ENCODE data around the gene ATOH7. TPM values are rescaled to one million over a fixed set of nuclear protein-coding genes. Genes with fewer than 3 reads are reported as not detected.

Gene ATOH7
- total RNA-seq, 1 experiment from 2014 or later: not detected

GRCh38 chr10:68275600-68276126 is 43.8 kb upstream of the ATOH7 start:
- H3K4me1 ChIP-seq (ENCODE audit: control insufficient read depth in 1 of 2, insufficient read depth in 2 of 2, low read length in 2 of 2): no peaks in the 10 kb centered on the region
- TF ChIP-seq SRF (IDR thresholded peaks at IDR 0.05; ENCODE audit: low read depth) (no peak), ATF3 (IDR thresholded peaks at IDR 0.05) (no peak), SIN3A (IDR thresholded peaks at IDR 0.05; ENCODE audit: low read depth) (no peak), POLR2AphosphoS5 (IDR thresholded peaks at IDR 0.05; ENCODE audit: low read depth, low read length) (no peak), SP1 (IDR thresholded peaks at IDR 0.05; ENCODE audit: low read depth) (no peak), RAD21 (IDR thresholded peaks at IDR 0.05; ENCODE audit: low read depth) (no peak), ELF1 (IDR thresholded peaks at IDR 0.05; ENCODE audit: borderline replicate concordance, low read depth) (no peak), POLR2A (IDR thresholded peaks at IDR 0.05; ENCODE audit: borderline replicate concordance, extremely low read depth, insufficient read depth, insufficient read length) (no peak), CEBPB (IDR thresholded peaks at IDR 0.05; ENCODE audit: low read depth) (no peak), YY1 (IDR thresholded peaks at IDR 0.05; ENCODE audit: extremely low read depth, insufficient replicate concordance, low read depth, low read length) (no peak), FOSL1 (IDR thresholded peaks at IDR 0.05; ENCODE audit: low read depth) (no peak), MAX (IDR thresholded peaks at IDR 0.05) (no peak), TCF7L2 (IDR thresholded peaks at IDR 0.05; ENCODE audit: borderline replicate concordance, extremely low read depth, insufficient read depth, insufficient read length) (no peak), REST (IDR thresholded peaks at IDR 0.05; ENCODE audit: low read depth) (no peak), CTCF (IDR thresholded peaks at IDR 0.05 in 2 of 3, conservative IDR thresholded peaks at IDR 0.05 in 1 of 3; ENCODE audit: borderline replicate concordance in 1 of 3, insufficient read depth in 1 of 3, low read depth in 2 of 3, low read length in 2 of 3) (no peak), ZNF274 (IDR thresholded peaks at IDR 0.05; ENCODE audit: low read depth, low read length) (no peak), JUND (IDR thresholded peaks at IDR 0.05) (no peak)
- intact Hi-C loops (cut with micrococcal nuclease): no loop called here
- H3K9ac ChIP-seq (ENCODE audit: low read length): no peak overlapping the region
- ChIA-PET RAD21 (ENCODE audit: low non-redundant PET in 1 of 2, low total read pairs in 2 of 2, uncharacterized antibody in 2 of 2, unreplicated experiment in 2 of 2) (no interaction called here), POLR2A (interaction anchor here (0.6 kb wide), 2 partner anchors 483 to 654 kb away, joined by 3 read pairs; no protein-coding TSS in a partner anchor), CTCF (no interaction called here)
- H3K79me2 ChIP-seq (ENCODE audit: insufficient read depth, low read length): no peaks in the 10 kb centered on the region
- H3K4me2 ChIP-seq (ENCODE audit: low read length): no peak overlapping the region
- H3K36me3 ChIP-seq (ENCODE audit: control insufficient read depth in 1 of 2, insufficient read depth in 2 of 2, low read length in 2 of 2): no peaks in the 10 kb centered on the region
- ATAC-seq (no peak), DNase-seq (ENCODE audit: low read depth, low spot score) (no peak)
- no peaks in the 10 kb centered on the region for H3K27me3 ChIP-seq (ENCODE audit: insufficient read depth, low read length)
- H4K20me1 ChIP-seq (ENCODE audit: insufficient read depth): no peaks in the 10 kb centered on the region
- BruUV-seq (replicated peaks): no TSS peak
- peaks cover 0 to 8% of the 10 kb centered on the region in 2 experiments; a peak in 1 of 4 replicates for H3K9me3 ChIP-seq (ENCODE audit: control insufficient read depth in 1 of 2, insufficient read depth in 1 of 2, low read depth in 1 of 2, low read length in 2 of 2)
- H3K9me2 ChIP-seq (ENCODE audit: insufficient read depth): no peaks in the 10 kb centered on the region
- no peak overlapping the region for H2AFZ ChIP-seq (ENCODE audit: low read depth, low read length, poor library complexity, severe bottlenecking)
- H3K4me3 ChIP-seq (replicated peaks in 1 of 2; ENCODE audit: low read depth in 1 of 2, low read length in 2 of 2): no peak overlapping the region
- H3K27ac ChIP-seq (ENCODE audit: low read depth, low read length): no peak overlapping the region
